Hindlimb muscle (tissue), 1 donor: ENCODE measurements around the gene EIF4E1B. TPM values are rescaled to one million over a fixed set of nuclear protein-coding genes. Genes with fewer than 3 reads are reported as not detected.

Experiments used
- DNase-seq: peaks from one replicate; pipeline ENCODE4 v3.0.0-alpha.2; 2013
- polyA plus RNA-seq: library from polyadenylated mRNA; unstranded; fragments of 120-200 nt; gene quantifications from one replicate; pipeline ENCODE4 v1.2.1, GENCODE V29; 2013; ENCODE audit not compliant: insufficient read length

Gene EIF4E1B
- polyA plus RNA-seq, 1 donor = 0.12 TPM

DNA sequence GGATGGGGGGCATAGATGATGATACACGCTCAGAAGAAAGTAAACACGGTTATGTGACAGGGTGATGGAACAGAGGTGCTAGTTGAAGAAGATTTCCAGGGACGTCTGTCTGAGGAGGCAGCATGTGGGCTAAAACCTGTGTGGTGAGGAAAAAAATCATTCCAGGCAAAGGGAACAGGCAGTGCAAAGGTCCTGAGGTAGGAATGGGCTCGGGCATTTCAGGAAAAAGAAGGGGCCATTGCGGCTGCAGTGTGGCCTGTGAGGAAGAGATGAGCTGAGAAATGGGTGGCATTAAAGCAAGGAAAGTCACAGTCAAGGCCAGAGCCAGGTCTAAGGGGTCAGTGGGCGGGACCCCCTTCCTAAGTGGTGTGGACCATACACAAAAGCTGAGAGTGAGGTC lies 35.0 kb downstream of the EIF4E1B start:
- no peak for DNase-seq

- no peak for DNase-seq
Observed at GRCh38 chr5:176667637-176668036, 37.2 kb downstream of the EIF4E1B start.

- no peak for DNase-seq
Observed at GRCh38 chr5:176670449-176670848, 40.0 kb downstream of the EIF4E1B start.

DNA sequence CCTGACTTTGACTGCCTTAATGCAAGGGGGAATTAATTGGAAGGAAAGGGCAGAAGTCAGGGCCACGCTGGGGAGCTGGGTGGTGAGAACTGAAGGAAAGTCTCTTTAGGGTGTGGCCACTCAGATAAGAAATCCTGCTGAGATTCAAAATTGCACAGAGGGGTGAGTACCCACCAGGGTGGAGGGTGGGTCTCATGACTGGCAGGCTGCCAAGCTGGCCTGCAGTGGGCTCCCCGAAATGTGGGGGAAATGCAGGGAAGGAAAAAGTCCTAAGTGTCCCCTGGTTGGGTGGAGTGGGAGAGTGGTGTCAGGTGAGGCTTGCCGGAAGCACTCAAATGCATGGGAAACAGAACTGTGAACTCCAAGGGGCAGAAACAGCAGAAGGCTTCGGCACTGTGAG lies 40.9 kb downstream of the EIF4E1B start:
- no peak for DNase-seq

GRCh38 chr5:176671890-176672747 lies 41.6 kb downstream of the EIF4E1B start:
- no peak for DNase-seq

- no peak for DNase-seq
Observed at GRCh38 chr5:176673651-176674583, 43.4 kb downstream of the EIF4E1B start.

DNA sequence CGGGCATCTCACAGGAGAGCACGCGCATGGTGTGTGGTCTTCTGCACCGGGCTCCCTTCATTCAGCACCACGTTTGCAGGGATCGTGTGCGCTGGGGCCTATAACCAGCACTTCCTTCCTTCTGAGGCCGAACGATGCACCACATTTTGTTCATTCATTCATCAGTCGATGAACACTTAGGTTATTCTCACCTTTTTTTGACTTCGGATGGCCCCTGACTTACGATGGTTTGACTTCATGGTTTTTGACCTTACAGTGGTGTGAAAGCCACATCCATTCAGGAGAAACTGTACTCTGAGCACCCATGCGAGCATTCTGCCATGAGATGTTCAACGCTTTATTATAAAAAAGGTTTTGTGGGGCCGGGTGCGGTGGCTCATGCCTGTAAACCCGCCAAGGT lies 44.3 kb downstream of the EIF4E1B start:
- DNase-seq = no peak

DNA sequence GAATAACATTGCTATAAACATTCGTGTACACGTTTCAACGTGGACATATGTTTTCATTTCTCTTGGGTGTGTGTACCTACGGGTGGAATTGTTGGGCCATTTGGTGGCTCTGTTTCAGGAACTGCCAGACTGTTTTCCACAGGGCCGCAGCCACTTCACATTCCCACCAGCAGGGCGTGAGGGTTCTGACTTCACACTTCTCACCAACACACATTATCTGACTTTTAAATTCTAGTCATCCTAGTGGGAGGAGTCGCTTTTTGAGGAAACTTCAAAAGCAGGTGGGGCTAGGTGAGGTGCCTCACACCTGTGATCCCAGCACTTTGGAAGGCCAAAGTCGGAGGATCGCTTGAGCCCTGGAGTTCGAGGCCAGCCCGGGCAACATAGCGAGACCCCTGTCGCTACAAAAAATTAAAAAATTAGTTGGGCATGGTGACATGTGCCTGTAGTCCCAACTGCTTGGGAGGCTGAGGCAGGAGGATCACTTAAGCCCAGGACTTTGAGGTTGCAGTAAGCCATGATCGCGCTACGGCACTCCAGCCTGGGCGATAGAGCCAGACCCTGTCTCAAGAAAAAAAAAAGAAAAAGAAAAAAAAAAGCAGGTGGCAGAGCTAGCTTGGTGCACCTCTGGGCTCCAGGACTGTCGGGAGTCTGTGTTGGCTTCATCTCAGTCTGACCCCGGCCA lies 45.3 kb downstream of the EIF4E1B start:
- DNase-seq = no peak

- DNase-seq = no peak
Observed at GRCh38 chr5:176676361-176676824, 45.9 kb downstream of the EIF4E1B start.

- DNase-seq = no peak
Observed at GRCh38 chr5:176677209-176677939, 46.9 kb downstream of the EIF4E1B start.

- no peak for DNase-seq
Observed at GRCh38 chr5:176678584-176678983, 48.1 kb downstream of the EIF4E1B start.

DNA sequence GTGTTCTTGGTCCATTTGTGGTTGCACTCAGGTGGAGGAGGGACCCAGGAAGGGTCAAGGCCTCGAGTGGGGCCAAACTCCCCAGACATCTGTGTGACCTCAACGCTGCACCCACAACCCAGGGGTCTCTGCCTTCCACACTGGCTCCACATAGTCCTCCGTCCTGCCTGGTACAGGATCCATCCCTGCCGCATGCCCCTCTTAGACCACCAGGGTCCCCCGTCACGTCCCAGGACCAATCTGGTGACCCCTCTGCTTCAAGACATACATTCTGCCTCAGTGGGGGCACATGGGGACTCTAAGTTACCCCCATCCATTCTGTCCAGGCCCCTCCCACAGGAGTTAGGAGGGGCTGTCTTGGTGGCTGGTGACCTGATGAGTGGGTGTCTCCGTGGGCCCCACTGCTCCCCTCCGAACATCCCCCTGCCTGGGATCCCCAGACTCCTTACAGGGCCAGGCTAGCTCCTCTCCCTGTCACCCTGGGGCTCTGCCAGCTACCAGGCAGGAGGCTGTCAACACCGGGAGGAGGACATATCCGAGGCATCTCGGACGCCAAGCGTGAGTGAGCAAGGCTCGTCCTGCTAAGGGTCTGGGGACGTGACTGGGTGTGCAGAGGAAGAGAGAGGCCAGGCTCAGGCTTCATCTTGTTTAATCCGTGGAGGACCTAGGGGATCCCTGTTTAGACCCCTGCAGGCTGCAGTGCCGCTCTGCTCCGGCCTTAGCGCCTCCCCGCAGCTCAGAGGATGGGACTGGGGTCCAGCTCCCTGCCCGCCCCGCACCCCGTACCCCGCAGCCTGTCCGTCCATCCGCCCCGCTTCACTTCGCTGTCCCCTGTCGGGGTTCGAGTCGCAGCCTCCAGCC lies 49.1 kb downstream of the EIF4E1B start:
- DNase-seq = no peak

- DNase-seq = no peak
Observed at GRCh38 chr5:176680226-176680563, 49.7 kb downstream of the EIF4E1B start.

- DNase-seq = no peak
Observed at GRCh38 chr5:176682016-176682531, 51.6 kb downstream of the EIF4E1B start.

GRCh38 chr5:176685010-176685409 lies 54.5 kb downstream of the EIF4E1B start:
- DNase-seq = no peak

- no peak for DNase-seq
Observed at GRCh38 chr5:176687247-176687646, 56.8 kb downstream of the EIF4E1B start.

DNA sequence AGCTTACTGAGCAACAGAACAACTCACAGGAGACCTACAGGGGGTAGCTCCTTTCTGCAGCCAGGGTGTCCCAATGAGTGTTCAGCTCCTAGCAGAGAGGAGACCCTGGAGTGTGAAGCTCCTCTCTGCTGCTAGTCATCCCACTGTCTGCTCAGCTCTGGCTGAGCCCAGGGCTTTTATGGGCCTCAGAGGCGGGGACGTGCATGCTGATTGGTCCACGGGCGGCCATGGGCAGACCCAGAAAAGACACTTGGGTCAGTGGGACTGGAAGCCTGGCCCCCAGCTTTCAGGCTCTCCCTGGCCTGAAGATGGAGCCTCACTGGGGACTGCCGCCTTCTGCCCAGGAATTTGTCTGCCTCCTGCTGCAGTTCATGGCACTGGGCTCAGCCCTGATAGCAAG lies 57.4 kb downstream of the EIF4E1B start:
- DNase-seq = no peak

- DNase-seq = no peak
Observed at GRCh38 chr5:176690911-176691310, 60.4 kb downstream of the EIF4E1B start.

DNA sequence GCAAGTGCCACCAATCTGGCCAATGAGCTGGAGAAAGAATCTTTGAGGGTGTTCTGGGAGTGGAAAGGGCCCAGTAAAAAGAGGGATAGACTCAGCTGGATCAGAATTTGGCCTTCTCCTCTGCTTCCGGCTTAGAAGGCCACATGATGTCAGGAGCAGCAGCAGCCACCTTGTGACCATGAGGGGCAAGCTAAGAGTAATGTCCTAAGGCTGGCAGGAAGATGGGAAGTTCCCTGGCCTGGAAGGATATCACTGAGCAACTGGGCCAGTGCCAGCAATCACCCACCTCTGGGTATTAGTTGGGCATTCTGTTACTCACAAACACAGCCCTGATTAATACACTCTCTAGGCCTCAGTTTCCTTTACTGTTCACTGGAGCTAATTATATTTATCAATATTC lies 61.0 kb downstream of the EIF4E1B start:
- no peak for DNase-seq

DNA sequence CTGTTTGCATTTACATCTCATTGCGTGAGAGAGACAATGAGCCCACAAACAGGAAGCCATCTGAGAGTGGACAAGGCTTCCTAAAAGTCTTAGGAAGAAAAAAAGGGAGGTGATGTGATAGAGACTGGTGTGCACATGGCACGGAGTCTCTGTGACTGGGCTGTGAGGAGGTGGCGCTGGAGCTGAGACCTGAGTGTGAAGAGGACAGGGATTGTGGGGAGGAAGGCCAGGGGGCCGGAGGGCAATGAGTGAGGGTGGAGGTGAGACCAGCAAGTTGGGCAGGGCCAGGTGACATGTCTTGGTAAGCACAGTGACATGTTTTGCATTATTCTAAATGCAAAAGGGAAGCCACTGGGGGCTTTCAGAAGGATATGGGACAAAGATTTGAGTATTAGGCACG lies 61.9 kb downstream of the EIF4E1B start:
- no peak for DNase-seq
